ENCODE results near the gene HBP1. TPM values are rescaled to one million over a fixed set of nuclear protein-coding genes. Genes with fewer than 3 reads are reported as not detected.

Gene HBP1
- total RNA-seq, 2 experiments from 2014 or later: 9.3 to 18.1 TPM

- TF ChIP-seq EZH2phosphoT487 (IDR thresholded peaks at IDR 0.05; ENCODE audit: borderline replicate concordance, low read depth, low read length) (no peak), CTCF (conservative IDR thresholded peaks at IDR 0.05; ENCODE audit: low read length) (peak; percentile 84)
- no peaks in the 10 kb centered on the region for H3K4me1 ChIP-seq (ENCODE audit: insufficient read depth, low read length, poor library complexity, severe bottlenecking)
- H4K20me1 ChIP-seq (ENCODE audit: insufficient read depth, low read length): no peaks in the 10 kb centered on the region
- H2AFZ ChIP-seq (ENCODE audit: low read length): no peak overlapping the region
- no peak overlapping the region for H3K4me3 ChIP-seq (ENCODE audit: low read depth, low read length, poor library complexity, severe bottlenecking)
- H3K9me2 ChIP-seq (ENCODE audit: insufficient read depth, low read length): no peaks in the 10 kb centered on the region
- no peak overlapping the region for H3K4me2 ChIP-seq (ENCODE audit: low read length)
- no TSS peak for BruUV-seq (replicated peaks)
- CTCF ChIA-PET (ENCODE audit: unreplicated experiment): no interaction called here
- no peaks in the 10 kb centered on the region for H3K9me3 ChIP-seq (ENCODE audit: low read length)
- DNase-seq (ENCODE audit: low spot score): peak; percentile 61
- POLR2A ChIA-PET: no interaction called here
- peaks cover 45% of the 10 kb centered on the region for H3K36me3 ChIP-seq (ENCODE audit: insufficient read depth, low read length)
- H3K27ac ChIP-seq (ENCODE audit: low read depth, low read length, poor library complexity, severe bottlenecking): no peak overlapping the region
- intact Hi-C loops (cut with micrococcal nuclease; ENCODE audit: unreplicated experiment): loop anchor here (1.0 to 5.0 kb wide), 4 partner anchors 260 to 673 kb away; no protein-coding TSS in a partner anchor
- H3K79me2 ChIP-seq (ENCODE audit: insufficient read depth, low read depth, low read length): no peaks in the 10 kb centered on the region
Observed at GRCh38 chr7:107201795-107202450, 33.1 kb downstream of the HBP1 start.

- intact Hi-C loops (cut with micrococcal nuclease; ENCODE audit: unreplicated experiment): loop anchor here (2.0 to 5.0 kb wide), 2 partner anchors 259 to 671 kb away; no protein-coding TSS in a partner anchor
Observed at GRCh38 chr7:107203607-107204006, 34.8 kb downstream of the HBP1 start.

More at GRCh38 chr7:107203607-107204006, 34.8 kb downstream of the HBP1 start:
- H3K36me3 ChIP-seq (ENCODE audit: insufficient read depth, low read length): peaks cover 38% of the 10 kb centered on the region
- no peak overlapping the region for H3K4me2 ChIP-seq (ENCODE audit: low read length)
- H2AFZ ChIP-seq (ENCODE audit: low read length): no peak overlapping the region
- no peaks in the 10 kb centered on the region for H3K9me3 ChIP-seq (ENCODE audit: low read length)
- no peaks in the 10 kb centered on the region for H3K79me2 ChIP-seq (ENCODE audit: insufficient read depth, low read depth, low read length)
- DNase-seq (ENCODE audit: low spot score): no peak
- POLR2A ChIA-PET: interaction anchor here (0.5 to 0.7 kb wide), 4 partner anchors 19 to 555 kb away, joined by 3 to 4 read pairs (median 3); partner anchors contain the start of gene HBP1
- CTCF ChIA-PET (ENCODE audit: unreplicated experiment): no interaction called here
- H3K27ac ChIP-seq (ENCODE audit: low read depth, low read length, poor library complexity, severe bottlenecking): no peak overlapping the region
- H4K20me1 ChIP-seq (ENCODE audit: insufficient read depth, low read length): no peaks in the 10 kb centered on the region
- H3K4me1 ChIP-seq (ENCODE audit: insufficient read depth, low read length, poor library complexity, severe bottlenecking): peaks cover 7% of the 10 kb centered on the region
- no peak overlapping the region for H3K4me3 ChIP-seq (ENCODE audit: low read depth, low read length, poor library complexity, severe bottlenecking)
- H3K9me2 ChIP-seq (ENCODE audit: insufficient read depth, low read length): no peaks in the 10 kb centered on the region
- TF ChIP-seq EZH2phosphoT487 (IDR thresholded peaks at IDR 0.05; ENCODE audit: borderline replicate concordance, low read depth, low read length) (no peak), CTCF (conservative IDR thresholded peaks at IDR 0.05; ENCODE audit: low read length) (no peak)
- no TSS peak for BruUV-seq (replicated peaks)

Data from OCI-LY7 (cell line).